Measurements from ENCODE around the gene IL1B. TPM values are rescaled to one million over a fixed set of nuclear protein-coding genes. Genes with fewer than 3 reads are reported as not detected.
"Not testable (repeated sequence)": the region's sequence is repeated elsewhere in the genome, so short reads cannot be mapped to it uniquely, and the experiment has no call there.

IL1B gene
- total RNA-seq, 2 donors from 2014 or later, result 1.0 to 2.6 TPM

DNA sequence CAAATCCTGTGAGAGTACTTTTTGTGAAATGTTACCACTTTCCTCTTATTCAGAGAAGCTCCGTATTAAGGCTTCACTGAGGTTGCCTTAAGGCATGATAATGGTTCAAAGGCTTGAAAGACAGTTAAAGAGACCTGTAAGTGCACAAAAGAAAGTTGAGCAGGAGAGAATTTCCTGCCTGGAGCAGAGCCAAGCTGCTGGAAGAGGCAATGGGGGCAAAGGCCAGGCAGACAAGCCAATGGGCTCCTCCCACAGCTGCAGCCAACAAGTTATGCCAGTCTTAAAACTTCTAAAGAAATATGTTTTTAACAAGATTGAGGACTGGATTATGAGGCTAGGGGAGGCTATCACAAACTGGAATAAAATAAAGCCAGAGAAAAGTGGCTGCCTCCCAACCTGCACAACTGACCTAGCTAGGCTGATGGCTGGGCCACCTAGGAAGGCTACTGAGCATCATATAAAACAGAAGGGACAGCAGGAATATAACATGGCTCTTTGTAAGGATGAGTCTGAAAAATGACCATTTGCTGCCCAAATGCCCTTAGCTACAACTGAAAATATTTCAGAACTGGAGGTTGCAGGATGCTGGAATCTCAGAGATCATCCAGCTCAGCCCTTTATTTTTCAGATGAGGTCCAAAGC, 2.1 kb downstream of the IL1B start:
- no peaks in the 10 kb centered on the region for H3K27me3 ChIP-seq
- no peak overlapping the region for H3K4me3 ChIP-seq
- H3K27ac ChIP-seq, result no peak overlapping the region
- H3K36me3 ChIP-seq, result no peaks in the 10 kb centered on the region
- no peaks in the 10 kb centered on the region for H3K9me3 ChIP-seq
- TF ChIP-seq, protein P1, sequence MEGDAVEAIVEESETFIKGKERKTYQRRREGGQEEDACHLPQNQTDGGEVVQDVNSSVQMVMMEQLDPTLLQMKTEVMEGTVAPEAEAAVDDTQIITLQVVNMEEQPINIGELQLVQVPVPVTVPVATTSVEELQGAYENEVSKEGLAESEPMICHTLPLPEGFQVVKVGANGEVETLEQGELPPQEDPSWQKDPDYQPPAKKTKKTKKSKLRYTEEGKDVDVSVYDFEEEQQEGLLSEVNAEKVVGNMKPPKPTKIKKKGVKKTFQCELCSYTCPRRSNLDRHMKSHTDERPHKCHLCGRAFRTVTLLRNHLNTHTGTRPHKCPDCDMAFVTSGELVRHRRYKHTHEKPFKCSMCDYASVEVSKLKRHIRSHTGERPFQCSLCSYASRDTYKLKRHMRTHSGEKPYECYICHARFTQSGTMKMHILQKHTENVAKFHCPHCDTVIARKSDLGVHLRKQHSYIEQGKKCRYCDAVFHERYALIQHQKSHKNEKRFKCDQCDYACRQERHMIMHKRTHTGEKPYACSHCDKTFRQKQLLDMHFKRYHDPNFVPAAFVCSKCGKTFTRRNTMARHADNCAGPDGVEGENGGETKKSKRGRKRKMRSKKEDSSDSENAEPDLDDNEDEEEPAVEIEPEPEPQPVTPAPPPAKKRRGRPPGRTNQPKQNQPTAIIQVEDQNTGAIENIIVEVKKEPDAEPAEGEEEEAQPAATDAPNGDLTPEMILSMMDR (IDR thresholded peaks at IDR 0.05), result no peak
- no peaks in the 10 kb centered on the region for H3K4me1 ChIP-seq
- DNase-seq (ENCODE audit: low spot score), result no peak

DNA sequence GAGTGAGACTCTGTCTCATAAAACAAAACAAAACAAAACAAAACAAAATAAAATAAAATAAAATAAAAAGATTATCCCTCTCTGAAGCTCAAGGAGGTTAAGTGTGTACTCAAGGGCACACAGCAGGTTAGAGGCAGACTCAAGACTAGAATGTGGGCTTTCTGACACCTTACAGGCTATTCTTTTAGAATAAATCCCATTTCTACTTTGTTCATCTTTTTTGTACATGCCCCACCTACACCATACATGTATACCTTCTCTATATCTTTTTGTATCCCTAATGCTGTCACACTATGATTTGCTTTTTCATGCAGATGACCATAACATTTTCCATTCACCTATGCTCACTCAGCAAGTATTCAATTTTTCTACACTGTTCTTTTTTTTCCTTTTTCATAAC, 2.6 kb downstream of the IL1B start:
- Histone ChIP-seq H3K27ac (no peak overlapping the region), H3K36me3 (no peaks in the 10 kb centered on the region), H3K27me3 (no peaks in the 10 kb centered on the region), H3K4me1 (no peaks in the 10 kb centered on the region), H3K9me3 (no peaks in the 10 kb centered on the region), H3K4me3 (no peak overlapping the region)
- TF ChIP-seq, protein P1 (IDR thresholded peaks at IDR 0.05), result no peak
- DNase-seq (ENCODE audit: low spot score), result no peak

GRCh38 chr2:112833639-112833931, 3.0 kb downstream of the IL1B start:
- H3K4me3 ChIP-seq; H3K4me1 ChIP-seq; H3K36me3 ChIP-seq; H3K27me3 ChIP-seq; H3K9me3 ChIP-seq; H3K27ac ChIP-seq; DNase-seq (ENCODE audit: low spot score): not testable (repeated sequence)

- TF ChIP-seq, protein P1 (IDR thresholded peaks at IDR 0.05), result no peak
- no peak for DNase-seq (ENCODE audit: low spot score)
- Histone ChIP-seq H3K4me1 (no peaks in the 10 kb centered on the region), H3K27me3 (no peaks in the 10 kb centered on the region), H3K9me3 (no peaks in the 10 kb centered on the region), H3K4me3 (no peak overlapping the region), H3K27ac (no peak overlapping the region), H3K36me3 (no peaks in the 10 kb centered on the region)
Observed at GRCh38 chr2:112832841-112833638, 3.5 kb downstream of the IL1B start.

DNA sequence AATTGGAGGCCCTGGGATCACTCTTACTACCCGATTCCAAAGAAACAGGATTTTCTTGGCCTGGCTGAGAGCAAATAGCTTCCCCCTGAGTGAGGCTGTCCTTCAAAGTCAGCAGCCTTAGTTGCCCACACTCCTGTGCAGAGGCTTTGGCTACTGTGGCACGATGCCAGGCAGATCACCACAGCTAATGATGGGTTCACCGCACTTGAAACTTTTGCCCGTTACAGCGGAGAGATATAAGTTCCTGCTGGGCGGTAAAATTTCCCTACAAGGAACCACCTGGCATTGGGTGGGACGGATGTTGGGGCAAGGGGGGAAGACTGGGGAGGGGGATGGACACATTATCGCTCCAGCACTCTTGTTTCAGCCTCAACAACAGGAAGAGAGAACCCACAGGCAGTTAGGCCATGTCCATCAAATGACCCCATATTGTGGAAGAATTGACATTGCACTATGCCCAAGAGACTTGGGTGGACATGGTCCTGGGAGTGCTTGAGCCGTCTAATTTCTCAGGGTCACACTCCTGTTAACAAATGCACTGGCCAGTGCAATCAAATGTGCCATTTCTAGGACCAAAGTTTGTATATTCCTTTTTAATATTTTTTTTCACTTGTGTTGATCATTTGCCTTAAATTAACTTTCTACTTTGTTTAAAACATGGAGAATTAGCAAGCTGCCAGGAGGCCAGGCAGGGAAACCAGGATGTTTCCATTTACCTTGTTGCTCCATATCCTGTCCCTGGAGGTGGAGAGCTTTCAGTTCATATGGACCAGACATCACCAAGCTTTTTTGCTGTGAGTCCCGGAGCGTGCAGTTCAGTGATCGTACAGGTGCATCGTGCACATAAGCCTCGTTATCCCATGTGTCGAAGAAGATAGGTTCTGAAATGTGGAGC, 4.4 kb downstream of the IL1B start:
- TF ChIP-seq, protein P1 (IDR thresholded peaks at IDR 0.05), result no peak
- H3K4me1 ChIP-seq, result no peaks in the 10 kb centered on the region
- H3K27ac ChIP-seq, result no peak overlapping the region
- DNase-seq (ENCODE audit: low spot score), result no peak
- no peak overlapping the region for H3K4me3 ChIP-seq
- H3K9me3 ChIP-seq, result no peaks in the 10 kb centered on the region
- H3K36me3 ChIP-seq, result no peaks in the 10 kb centered on the region
- H3K27me3 ChIP-seq, result no peaks in the 10 kb centered on the region

DNA sequence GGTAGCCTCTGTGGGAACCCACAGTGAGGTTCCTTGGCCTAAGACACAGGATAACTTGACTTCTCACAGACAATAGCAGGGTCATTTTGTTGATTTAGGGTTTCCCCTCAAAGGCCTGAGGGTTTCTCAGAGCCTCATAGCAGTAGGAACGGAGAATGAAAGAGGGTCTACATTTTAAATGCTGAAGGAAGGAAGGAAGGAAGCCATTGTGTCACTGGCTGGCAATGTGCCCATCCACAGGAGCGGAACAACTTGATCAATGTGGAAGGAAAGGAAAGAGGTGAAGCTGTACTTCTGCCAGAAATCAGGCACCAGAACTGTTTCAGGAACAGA, 5.1 kb downstream of the IL1B start:
- H3K4me3 ChIP-seq, result no peak overlapping the region
- TF ChIP-seq, protein P1 (IDR thresholded peaks at IDR 0.05), result no peak
- no peak overlapping the region for H3K27ac ChIP-seq
- no peak for DNase-seq (ENCODE audit: low spot score)
- H3K36me3 ChIP-seq, result no peaks in the 10 kb centered on the region
- H3K9me3 ChIP-seq, result no peaks in the 10 kb centered on the region
- H3K27me3 ChIP-seq, result no peaks in the 10 kb centered on the region
- H3K4me1 ChIP-seq, result no peaks in the 10 kb centered on the region
